ENCODE results near the gene FAM180B. TPM values are rescaled to one million over a fixed set of nuclear protein-coding genes. Genes with fewer than 3 reads are reported as not detected.

Gene FAM180B
- total and polyA plus RNA-seq, 2 of the 8 experiments (the other 6 are each of a cell fraction or from before 2014, with no cell fraction given): 0.09 TPM; not detected in 1

DNA sequence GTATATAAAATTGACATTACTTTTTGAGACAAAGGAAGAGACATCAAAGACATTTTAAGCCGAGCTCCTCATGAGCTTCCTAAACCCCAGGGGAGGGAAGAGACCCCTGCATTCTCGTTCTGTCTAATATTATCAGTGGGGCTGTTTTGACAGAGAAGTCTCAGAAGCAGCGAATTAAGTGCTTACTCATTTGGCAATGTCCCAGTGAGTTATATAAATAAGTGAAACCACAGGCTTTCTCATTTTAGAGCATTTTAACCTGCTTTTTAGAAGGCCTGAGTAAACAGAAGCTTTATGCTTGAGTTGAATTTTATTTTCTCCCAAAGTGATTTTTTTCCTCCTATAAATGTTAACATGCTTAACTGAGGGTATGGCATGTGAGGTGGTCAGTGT is 30.9 kb downstream of the FAM180B start (continued):
- no peak for TF ChIP-seq EZH2 (IDR thresholded peaks at IDR 0.05; ENCODE audit: low read depth, low read length, severe bottlenecking)
- TF ChIP-seq E2F6 (IDR thresholded peaks at IDR 0.05): no peak
- TF ChIP-seq, protein P1, sequence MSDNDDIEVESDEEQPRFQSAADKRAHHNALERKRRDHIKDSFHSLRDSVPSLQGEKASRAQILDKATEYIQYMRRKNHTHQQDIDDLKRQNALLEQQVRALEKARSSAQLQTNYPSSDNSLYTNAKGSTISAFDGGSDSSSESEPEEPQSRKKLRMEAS (IDR thresholded peaks at IDR 0.05): no peak
- no peak for TF ChIP-seq TBP (IDR thresholded peaks at IDR 0.05; ENCODE audit: low read depth, low read length)
- no peak for TF ChIP-seq GTF2F1 (IDR thresholded peaks at IDR 0.05; ENCODE audit: borderline replicate concordance, low read depth, low read length)
- no peak for TF ChIP-seq ASH2L (IDR thresholded peaks at IDR 0.05; ENCODE audit: low read length)
- TF ChIP-seq EGR1 (IDR thresholded peaks at IDR 0.05; ENCODE audit: borderline replicate concordance, low read depth, low read length): no peak
- TF ChIP-seq POU5F1 (IDR thresholded peaks at IDR 0.05; ENCODE audit: low read depth, low read length): no peak
- TF ChIP-seq RNF2 (IDR thresholded peaks at IDR 0.05; ENCODE audit: borderline replicate concordance, low read depth, low read length, missing control alignments, poor library complexity, severe bottlenecking): no peak
- TF ChIP-seq RXRA (IDR thresholded peaks at IDR 0.05; ENCODE audit: insufficient read depth, low read depth, low read length): no peak
